ENCODE results near the gene EIF5. TPM values are rescaled to one million over a fixed set of nuclear protein-coding genes. Genes with fewer than 3 reads are reported as not detected.

EIF5 gene
- total RNA-seq, 1 experiment from 2014 or later, result 392 TPM

- DNase-seq, result no peak
- BruUV-seq (replicated peaks), result no TSS peak
- ChIA-PET CTCF (no interaction called here), POLR2A (no interaction called here)
- H3K27ac Mint-ChIP-seq (ENCODE audit: unreplicated experiment), result no peak overlapping the region
- intact Hi-C loops (cut with micrococcal nuclease; ENCODE audit: unreplicated experiment), result no loop called here
- Histone ChIP-seq H3K4me3 (ENCODE audit: low read depth, low read length) (no peak overlapping the region), H3K36me3 (ENCODE audit: control insufficient read depth, insufficient read depth, low read length) (peaks cover 4% of the 10 kb centered on the region), H3K9me3 (no peaks in the 10 kb centered on the region), H3K27me3 (replicated peaks; ENCODE audit: control insufficient read depth, insufficient read depth, low read length) (no peaks in the 10 kb centered on the region), H3K4me1 (peaks cover 12% of the 10 kb centered on the region; the same call in 1 of the 2 replicates)
- peaks cover 6% of the 10 kb centered on the region for H3K4me1 Mint-ChIP-seq (ENCODE audit: low read depth, unreplicated experiment)
- no peaks in the 10 kb centered on the region for H3K9me3 Mint-ChIP-seq (ENCODE audit: unreplicated experiment)
- H3K27me3 Mint-ChIP-seq (ENCODE audit: insufficient read depth, unreplicated experiment), result no peaks in the 10 kb centered on the region
- no peak for TF ChIP-seq CTCF (IDR thresholded peaks at IDR 0.05; ENCODE audit: insufficient read depth in 1 of 2, low read depth in 1 of 2, low read length in 1 of 2, severe bottlenecking in 1 of 2, unreplicated experiment in 1 of 2)
- peaks cover 99% of the 10 kb centered on the region for H3K36me3 Mint-ChIP-seq (ENCODE audit: insufficient read depth, unreplicated experiment)
- H3K4me3 Mint-ChIP-seq (ENCODE audit: unreplicated experiment), result no peak overlapping the region
Observed at GRCh38 chr14:103339561-103339960, 5.5 kb downstream of the EIF5 start.

- BruUV-seq (replicated peaks), result no TSS peak
- Histone ChIP-seq H3K4me3 (ENCODE audit: low read depth, low read length) (no peak overlapping the region), H3K4me1 (peaks cover 12% of the 10 kb centered on the region; the same call in 1 of the 2 replicates), H3K36me3 (ENCODE audit: control insufficient read depth, insufficient read depth, low read length) (peaks cover 4% of the 10 kb centered on the region), H3K9me3 (no peaks in the 10 kb centered on the region), H3K27me3 (replicated peaks; ENCODE audit: control insufficient read depth, insufficient read depth, low read length) (no peaks in the 10 kb centered on the region)
- Mint-ChIP-seq H3K27ac (ENCODE audit: unreplicated experiment) (no peak overlapping the region), H3K4me1 (ENCODE audit: low read depth, unreplicated experiment) (peaks cover 4% of the 10 kb centered on the region), H3K27me3 (ENCODE audit: insufficient read depth, unreplicated experiment) (no peaks in the 10 kb centered on the region), H3K36me3 (ENCODE audit: insufficient read depth, unreplicated experiment) (peaks cover 100% of the 10 kb centered on the region), H3K9me3 (ENCODE audit: unreplicated experiment) (no peaks in the 10 kb centered on the region), H3K4me3 (ENCODE audit: unreplicated experiment) (no peak overlapping the region)
- ChIA-PET CTCF (no interaction called here), POLR2A (interaction anchor here (0.6 kb wide), 1 partner anchor 51 kb away, joined by 5 read pairs; no protein-coding TSS in a partner anchor)
- TF ChIP-seq CTCF (IDR thresholded peaks at IDR 0.05; ENCODE audit: insufficient read depth in 1 of 2, low read depth in 1 of 2, low read length in 1 of 2, severe bottlenecking in 1 of 2, unreplicated experiment in 1 of 2), result no peak
- intact Hi-C loops (cut with micrococcal nuclease; ENCODE audit: unreplicated experiment), result no loop called here
- DNase-seq, result no peak
Observed at GRCh38 chr14:103340480-103341212, 6.6 kb downstream of the EIF5 start.

GRCh38 chr14:103341250-103342129 lies 7.5 kb downstream of the EIF5 start:
- H3K4me3 ChIP-seq (ENCODE audit: low read depth, low read length), result no peak overlapping the region
- Mint-ChIP-seq H3K4me3 (ENCODE audit: unreplicated experiment) (no peak overlapping the region), H3K27me3 (ENCODE audit: insufficient read depth, unreplicated experiment) (no peaks in the 10 kb centered on the region), H3K4me1 (ENCODE audit: low read depth, unreplicated experiment) (no peaks in the 10 kb centered on the region), H3K9me3 (ENCODE audit: unreplicated experiment) (no peaks in the 10 kb centered on the region), H3K36me3 (ENCODE audit: insufficient read depth, unreplicated experiment) (peaks cover 99% of the 10 kb centered on the region), H3K27ac (ENCODE audit: unreplicated experiment) (no peak overlapping the region)
- TF ChIP-seq CTCF (IDR thresholded peaks at IDR 0.05; ENCODE audit: insufficient read depth in 1 of 2, low read depth in 1 of 2, low read length in 1 of 2, severe bottlenecking in 1 of 2, unreplicated experiment in 1 of 2), result no peak
- no peaks in the 10 kb centered on the region for H3K27me3 ChIP-seq (replicated peaks; ENCODE audit: control insufficient read depth, insufficient read depth, low read length)
- H3K4me1 ChIP-seq, result peaks cover 7% of the 10 kb centered on the region; the same call in 1 of the 2 replicates
- no peak for DNase-seq
- no TSS peak for BruUV-seq (replicated peaks)
- ChIA-PET POLR2A (interaction anchor here (0.6 kb wide), 1 partner anchor 12 kb away, joined by 4 read pairs; no protein-coding TSS in a partner anchor), CTCF (no interaction called here)
- H3K36me3 ChIP-seq (ENCODE audit: control insufficient read depth, insufficient read depth, low read length), result peaks cover 2% of the 10 kb centered on the region
- intact Hi-C loops (cut with micrococcal nuclease; ENCODE audit: unreplicated experiment), result no loop called here
- H3K9me3 ChIP-seq, result no peaks in the 10 kb centered on the region
